ENCODE measurements around the gene SCRN3. TPM values are rescaled to one million over a fixed set of nuclear protein-coding genes. Genes with fewer than 3 reads are reported as not detected.
"Not testable (repeated sequence)": the region's sequence is repeated elsewhere in the genome, so short reads cannot be mapped to it uniquely, and the experiment has no call there.

SCRN3 gene
- total and polyA plus RNA-seq, 4 donors = 12.7 to 22.6 (median 16.6) TPM

DNA sequence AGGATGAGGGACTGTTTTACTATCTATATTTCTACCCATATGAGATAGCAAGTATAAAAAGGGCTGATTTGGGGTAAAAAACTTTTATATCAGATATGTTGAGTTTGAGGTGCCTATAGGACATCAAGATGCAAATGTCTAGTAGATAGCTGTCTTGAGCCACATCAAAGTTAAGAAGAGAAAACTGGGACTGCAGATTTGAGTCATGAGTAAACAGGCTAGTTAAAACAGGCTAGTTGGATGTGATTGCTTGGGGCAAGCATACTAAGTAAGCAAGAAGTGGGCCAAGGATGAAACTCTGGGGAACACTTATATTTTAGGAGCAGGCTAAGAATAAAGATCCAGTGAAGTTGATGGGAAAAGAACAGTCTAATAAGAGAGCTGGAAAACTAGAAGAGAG is 2.8 kb upstream of the SCRN3 start:
- ATAC-seq (ENCODE audit: low FRiP score) = no peak
- intact Hi-C loops (cut with DNase I) = no loop called here
- Histone ChIP-seq H3K9me3 (ENCODE audit: control insufficient read depth, low read length) (no peaks in the 10 kb centered on the region), H3K4me1 (ENCODE audit: control insufficient read depth in 1 of 2, insufficient read depth in 2 of 2, low read length in 2 of 2) (peaks cover 1 to 3% of the 10 kb centered on the region in 2 donors), H3K4me3 (ENCODE audit: low read length in 2 of 2) (no peak overlapping the region), H3K27me3 (ENCODE audit: control insufficient read depth in 1 of 2, insufficient read depth in 2 of 2, low read length in 1 of 2) (no peaks in the 10 kb centered on the region), H3K36me3 (ENCODE audit: control insufficient read depth in 1 of 2, insufficient read depth in 2 of 2, low read length in 1 of 2) (no peaks in the 10 kb centered on the region), H3K27ac (ENCODE audit: low read depth in 1 of 2, low read length in 2 of 2) (no peak overlapping the region)
- DNase-seq = no peak

DNA sequence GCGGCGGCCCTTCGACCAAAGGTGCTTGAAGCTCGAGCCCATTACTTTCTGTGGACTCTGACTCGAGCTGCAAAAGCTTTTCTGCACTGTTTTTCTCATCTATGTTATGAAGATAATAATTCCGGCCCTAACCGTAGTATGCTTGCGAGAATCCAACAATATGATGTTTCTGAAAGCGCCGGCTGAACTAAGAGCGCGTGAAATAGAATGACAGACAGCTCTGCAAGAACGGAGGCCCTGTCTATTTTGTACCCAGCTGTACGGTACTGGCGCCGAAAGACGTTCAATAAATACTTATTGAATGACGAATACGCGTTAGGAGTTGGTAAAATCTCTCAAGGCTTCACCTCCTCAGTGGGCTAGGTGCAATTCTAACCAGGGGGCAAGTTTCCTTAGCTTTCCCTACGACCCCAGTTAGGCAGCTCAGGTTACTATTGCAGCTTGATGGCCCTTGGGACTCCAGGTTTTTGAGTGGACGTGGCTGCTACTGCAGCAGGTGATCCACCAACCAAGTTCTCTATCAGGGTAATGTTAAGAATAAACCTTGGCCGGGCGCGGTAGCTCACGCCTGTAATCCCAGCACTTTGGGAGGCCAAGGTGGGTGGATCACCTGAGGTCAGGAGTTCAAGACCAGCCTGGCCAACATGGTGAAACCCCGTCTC is 570 bp downstream of the SCRN3 start:
- Histone ChIP-seq H3K4me3 (ENCODE audit: low read length in 2 of 2) (peak overlapping the region; percentile 79 to 99), H3K4me1 (ENCODE audit: control insufficient read depth in 1 of 2, insufficient read depth in 2 of 2, low read length in 2 of 2) (peaks cover 1 to 3% of the 10 kb centered on the region in 2 donors), H3K36me3 (ENCODE audit: control insufficient read depth in 1 of 2, insufficient read depth in 2 of 2, low read length in 1 of 2) (no peaks in the 10 kb centered on the region), H3K27ac (ENCODE audit: low read depth in 1 of 2, low read length in 2 of 2) (peak overlapping the region in 1 of 2 donors; percentile 91), H3K9me3 (ENCODE audit: control insufficient read depth, low read length) (no peaks in the 10 kb centered on the region), H3K27me3 (ENCODE audit: control insufficient read depth in 1 of 2, insufficient read depth in 2 of 2, low read length in 1 of 2) (no peaks in the 10 kb centered on the region)
- ATAC-seq (ENCODE audit: low FRiP score) = no peak
- 15% methylated on average over 27 of the region's 27 CpGs for WGBS, 2 donors
- no peak for DNase-seq
- intact Hi-C loops (cut with DNase I) = loop anchor here in 1 of 2 donors (2.0 kb wide), 1 partner anchor 41 kb away; no protein-coding TSS in a partner anchor

GRCh38 chr2:174397773-174398172 is 2.2 kb downstream of the SCRN3 start:
- Histone ChIP-seq H3K4me1 (ENCODE audit: control insufficient read depth in 1 of 2, insufficient read depth in 2 of 2, low read length in 2 of 2) (peaks cover 1% of the 10 kb centered on the region in 2 donors), H3K9me3 (ENCODE audit: control insufficient read depth, low read length) (no peaks in the 10 kb centered on the region), H3K27me3 (ENCODE audit: control insufficient read depth in 1 of 2, insufficient read depth in 2 of 2, low read length in 1 of 2) (no peaks in the 10 kb centered on the region), H3K4me3 (ENCODE audit: low read length in 2 of 2) (no peak overlapping the region), H3K27ac (ENCODE audit: low read depth in 1 of 2, low read length in 2 of 2) (no peak overlapping the region), H3K36me3 (ENCODE audit: control insufficient read depth in 1 of 2, insufficient read depth in 2 of 2, low read length in 1 of 2) (no peaks in the 10 kb centered on the region)
- intact Hi-C loops (cut with DNase I) = no loop called here
- ATAC-seq (ENCODE audit: low FRiP score) (no peak), DNase-seq (no peak)
- 74 to 80% methylated on average over 3 of the region's 3 CpGs for WGBS, 2 donors

DNA sequence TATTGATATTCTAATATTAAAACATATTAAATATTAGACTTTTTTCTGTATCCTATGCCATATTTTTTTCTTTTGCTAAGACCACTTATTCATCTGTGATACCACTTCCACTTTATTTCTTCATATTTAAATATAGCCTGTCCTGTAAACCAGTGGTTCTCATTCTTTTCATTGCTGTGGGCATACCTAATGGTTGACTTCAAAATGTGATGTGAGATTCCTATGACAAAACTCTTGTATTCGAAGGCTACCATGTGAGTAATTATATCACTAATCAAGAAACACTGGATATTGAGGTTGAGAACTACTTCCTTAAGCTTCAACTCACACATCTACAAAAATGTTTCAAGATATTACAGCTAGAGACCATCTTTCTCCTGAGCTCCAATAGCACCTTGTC is 3.6 kb downstream of the SCRN3 start:
- ATAC-seq (ENCODE audit: low FRiP score) = no peak
- Histone ChIP-seq H3K4me1 (ENCODE audit: control insufficient read depth in 1 of 2, insufficient read depth in 2 of 2, low read length in 2 of 2) (peaks cover 0 to under 1% of the 10 kb centered on the region in 2 donors), H3K9me3 (ENCODE audit: control insufficient read depth, low read length) (no peaks in the 10 kb centered on the region), H3K27ac (ENCODE audit: low read depth in 1 of 2, low read length in 2 of 2) (no peak overlapping the region), H3K27me3 (ENCODE audit: control insufficient read depth in 1 of 2, insufficient read depth in 2 of 2, low read length in 1 of 2) (no peaks in the 10 kb centered on the region), H3K4me3 (ENCODE audit: low read length in 2 of 2) (no peak overlapping the region), H3K36me3 (ENCODE audit: control insufficient read depth in 1 of 2, insufficient read depth in 2 of 2, low read length in 1 of 2) (no peaks in the 10 kb centered on the region)
- 67 to 72% methylated on average over 1 of the region's 1 CpG for WGBS, 2 donors
- intact Hi-C loops (cut with DNase I) = no loop called here
- no peak for DNase-seq

- no peaks in the 10 kb centered on the region for H3K4me1 ChIP-seq (ENCODE audit: control insufficient read depth in 1 of 2, insufficient read depth in 2 of 2, low read length in 2 of 2)
- intact Hi-C loops (cut with DNase I) = no loop called here
- DNase-seq (no peak), ATAC-seq (ENCODE audit: low FRiP score) (no peak)
- H3K9me3 ChIP-seq (ENCODE audit: control insufficient read depth, low read length) = no peaks in the 10 kb centered on the region
- H3K36me3 ChIP-seq (ENCODE audit: control insufficient read depth in 1 of 2, insufficient read depth in 2 of 2, low read length in 1 of 2) = no peaks in the 10 kb centered on the region
- no peaks in the 10 kb centered on the region for H3K27me3 ChIP-seq (ENCODE audit: control insufficient read depth in 1 of 2, insufficient read depth in 2 of 2, low read length in 1 of 2)
- H3K27ac ChIP-seq (ENCODE audit: low read depth in 1 of 2, low read length in 2 of 2) = no peak overlapping the region
- no peak overlapping the region for H3K4me3 ChIP-seq (ENCODE audit: low read length in 2 of 2)
These were observed 5.3 kb downstream of the SCRN3 start for GRCh38 chr2:174400853-174401252.

DNA sequence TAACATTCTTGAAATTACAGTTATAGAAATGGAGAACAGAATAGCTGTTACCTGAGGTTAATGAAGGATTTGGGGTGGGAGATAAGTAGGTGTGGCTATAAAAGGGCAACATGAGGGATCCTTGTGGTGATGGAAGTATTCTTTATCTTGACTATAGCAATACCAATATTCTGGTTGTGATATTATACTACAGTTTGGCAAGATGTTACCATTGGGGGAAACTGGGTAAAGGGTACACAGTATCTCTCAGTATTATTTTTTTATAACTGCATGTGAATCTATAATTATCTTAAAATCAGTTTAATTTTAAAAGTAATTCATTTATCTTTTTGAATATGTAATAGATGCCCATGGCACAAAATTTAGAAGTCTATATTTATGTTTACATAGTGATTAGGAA is 8.1 kb downstream of the SCRN3 start:
- Histone ChIP-seq H3K27me3 (ENCODE audit: control insufficient read depth in 1 of 2, insufficient read depth in 2 of 2, low read length in 1 of 2) (no peaks in the 10 kb centered on the region), H3K4me1 (ENCODE audit: control insufficient read depth in 1 of 2, insufficient read depth in 2 of 2, low read length in 2 of 2) (no peaks in the 10 kb centered on the region), H3K9me3 (ENCODE audit: control insufficient read depth, low read length) (no peaks in the 10 kb centered on the region), H3K27ac (ENCODE audit: low read depth in 1 of 2, low read length in 2 of 2) (no peak overlapping the region), H3K36me3 (ENCODE audit: control insufficient read depth in 1 of 2, insufficient read depth in 2 of 2, low read length in 1 of 2) (no peaks in the 10 kb centered on the region), H3K4me3 (ENCODE audit: low read length in 2 of 2) (no peak overlapping the region)
- no peak for ATAC-seq (ENCODE audit: low FRiP score)
- DNase-seq = no peak
- intact Hi-C loops (cut with DNase I) = no loop called here

DNA sequence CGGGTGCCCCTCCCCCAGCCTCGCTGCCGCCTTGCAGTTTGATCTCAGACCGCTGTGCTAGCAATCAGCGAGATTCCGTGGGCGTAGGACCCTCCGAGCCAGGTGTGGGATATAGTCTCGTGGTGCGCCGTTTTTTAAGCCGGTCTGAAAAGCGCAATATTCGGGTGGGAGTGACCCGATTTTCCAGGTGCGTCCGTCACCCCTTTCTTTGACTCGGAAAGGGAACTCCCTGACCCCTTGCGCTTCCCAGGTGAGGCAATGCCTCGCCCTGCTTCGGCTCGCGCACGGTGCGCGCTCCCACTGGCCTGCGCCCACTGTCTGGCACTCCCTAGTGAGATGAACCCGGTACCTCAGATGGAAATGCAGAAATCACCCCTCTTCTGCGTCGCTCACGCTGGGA is 14.5 kb downstream of the SCRN3 start:
- DNase-seq; H3K9me3 ChIP-seq (ENCODE audit: control insufficient read depth, low read length); H3K4me1 ChIP-seq (ENCODE audit: control insufficient read depth in 1 of 2, insufficient read depth in 2 of 2, low read length in 2 of 2); H3K27ac ChIP-seq (ENCODE audit: low read depth in 1 of 2, low read length in 2 of 2); H3K36me3 ChIP-seq (ENCODE audit: control insufficient read depth in 1 of 2, insufficient read depth in 2 of 2, low read length in 1 of 2); H3K27me3 ChIP-seq (ENCODE audit: control insufficient read depth in 1 of 2, insufficient read depth in 2 of 2, low read length in 1 of 2); intact Hi-C loops (cut with DNase I); H3K4me3 ChIP-seq (ENCODE audit: low read length in 2 of 2); ATAC-seq (ENCODE audit: low FRiP score): not testable (repeated sequence)
- 65 to 81% methylated on average over 16 to 25 of the region's 31 CpGs for WGBS, 2 donors

DNA sequence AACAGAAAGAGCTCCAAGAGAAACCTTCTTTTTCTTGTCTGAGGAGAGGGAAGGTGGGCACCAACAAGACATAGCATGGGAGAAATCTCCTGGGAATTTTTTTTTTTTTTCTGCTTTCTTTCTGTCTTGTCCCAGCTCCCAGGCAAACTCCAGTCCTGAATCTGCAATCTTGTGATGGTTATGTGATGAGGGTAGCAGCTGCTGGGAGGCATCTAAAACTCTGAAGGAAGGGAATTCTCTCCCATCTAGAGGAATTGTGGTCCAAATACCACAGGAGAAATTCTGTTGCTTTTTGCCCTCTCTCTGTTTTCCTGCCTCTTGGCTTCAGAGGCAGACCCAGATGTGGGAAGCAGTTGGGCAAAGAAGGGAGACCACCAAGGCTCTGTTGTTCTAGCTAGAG is 16.7 kb downstream of the SCRN3 start:
- H3K4me3 ChIP-seq (ENCODE audit: low read length in 2 of 2) = no peak overlapping the region
- DNase-seq (no peak), ATAC-seq (ENCODE audit: low FRiP score) (no peak)
- no peaks in the 10 kb centered on the region for H3K36me3 ChIP-seq (ENCODE audit: control insufficient read depth in 1 of 2, insufficient read depth in 2 of 2, low read length in 1 of 2)
- H3K9me3 ChIP-seq (ENCODE audit: control insufficient read depth, low read length) = no peaks in the 10 kb centered on the region
- H3K27ac ChIP-seq (ENCODE audit: low read depth in 1 of 2, low read length in 2 of 2) = no peak overlapping the region
- intact Hi-C loops (cut with DNase I) = no loop called here
- no peaks in the 10 kb centered on the region for H3K27me3 ChIP-seq (ENCODE audit: control insufficient read depth in 1 of 2, insufficient read depth in 2 of 2, low read length in 1 of 2)
- no peaks in the 10 kb centered on the region for H3K4me1 ChIP-seq (ENCODE audit: control insufficient read depth in 1 of 2, insufficient read depth in 2 of 2, low read length in 2 of 2)

DNA sequence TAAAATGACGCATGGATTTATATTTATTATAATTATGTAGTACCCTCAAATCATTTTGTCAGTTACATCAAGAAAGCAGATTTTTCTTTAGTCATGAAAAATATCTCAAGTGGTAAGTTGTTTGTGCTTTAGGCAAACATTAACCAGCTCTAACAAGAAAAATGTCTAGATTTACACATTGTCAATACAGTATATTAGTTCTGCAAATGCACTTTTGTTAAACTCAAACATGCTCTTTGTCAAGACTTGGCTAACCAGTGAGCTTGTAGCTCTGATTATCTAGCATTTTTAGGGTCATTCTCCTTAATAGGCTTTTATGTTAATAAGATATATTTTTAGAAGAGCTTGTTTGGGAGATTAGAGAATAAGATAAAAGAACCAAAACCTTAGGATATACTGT is 32.7 kb downstream of the SCRN3 start:
- ATAC-seq (ENCODE audit: low FRiP score) = no peak
- 94 to 98% methylated on average over 1 of the region's 1 CpG for WGBS, 2 donors
- no peaks in the 10 kb centered on the region for H3K27me3 ChIP-seq (ENCODE audit: control insufficient read depth in 1 of 2, insufficient read depth in 2 of 2, low read length in 1 of 2)
- H3K36me3 ChIP-seq (ENCODE audit: control insufficient read depth in 1 of 2, insufficient read depth in 2 of 2, low read length in 1 of 2) = no peaks in the 10 kb centered on the region
- intact Hi-C loops (cut with DNase I) = no loop called here
- H3K4me3 ChIP-seq (ENCODE audit: low read length in 2 of 2) = no peak overlapping the region
- H3K27ac ChIP-seq (ENCODE audit: low read depth in 1 of 2, low read length in 2 of 2) = no peak overlapping the region
- no peaks in the 10 kb centered on the region for H3K9me3 ChIP-seq (ENCODE audit: control insufficient read depth, low read length)
- no peak for DNase-seq
- no peaks in the 10 kb centered on the region for H3K4me1 ChIP-seq (ENCODE audit: control insufficient read depth in 1 of 2, insufficient read depth in 2 of 2, low read length in 2 of 2)

Data from aorta (tissue), 5 donors.